WTC11 (cell line): Measurements from ENCODE around the gene STXBP5. TPM values are rescaled to one million over a fixed set of nuclear protein-coding genes. Genes with fewer than 3 reads are reported as not detected.

Experiments
- ATAC-seq: fragments of 200-7000 bp; cut with Tn5 transposase; 2 replicates; pipeline ENCODE4 v1.10.0; 2021; ENCODE audit warnings: mild to moderate bottlenecking, moderate library complexity
- CTCF ChIA-PET: fragments of 300-600 bp; sonication (Branson Sonifier 250); formaldehyde crosslinking; loops from one replicate; lab custom pipeline; 2021; ENCODE audit warnings: antibody characterized with exemption; lab: Charles Lee
- POLR2A ChIA-PET: fragments of 350-600 bp; sonication (Branson Sonifier 250); formaldehyde crosslinking; loops from one replicate; lab custom pipeline; 2021; ENCODE audit warnings: antibody characterized with exemption; lab: Charles Lee
- DNase-seq: peaks from one replicate; pipeline ENCODE4 v3.0.0; 2021; ENCODE audit warnings: low spot score
- H3K27ac Mint-ChIP-seq: 2 replicates; pipeline ENCODE4 v1.8.0; 2021; ENCODE audit warnings: mixed read lengths
- H3K27me3 Mint-ChIP-seq: 2 replicates; pipeline ENCODE4 v1.8.0; 2021; ENCODE audit warnings: low read depth, mild to moderate bottlenecking, moderate library complexity, mixed read lengths
- H3K36me3 Mint-ChIP-seq: 2 replicates; pipeline ENCODE4 v1.8.0; 2021; ENCODE audit warnings: mixed read lengths
- H3K4me1 Mint-ChIP-seq: 2 replicates; pipeline ENCODE4 v1.8.0; 2022; ENCODE audit warnings: mixed read lengths
- H3K4me3 Mint-ChIP-seq: 2 replicates; pipeline ENCODE4 v1.8.0; 2021; ENCODE audit warnings: mild to moderate bottlenecking, moderate library complexity, mixed read lengths
- H3K9me3 Mint-ChIP-seq: 2 replicates; pipeline ENCODE4 v1.8.0; 2021; ENCODE audit warnings: mixed read lengths
- CREM ChIP-seq: sonication (generic); formaldehyde crosslinking; IDR thresholded peaks from 2 replicates; pipeline ENCODE4 v1.8.1; 2022; ENCODE audit warnings: mild to moderate bottlenecking, missing genetic modification reagents, moderate library complexity
- CTCF ChIP-seq: fragments of 200-600 bp; IDR thresholded peaks from 2 replicates; pipeline ENCODE4 v1.8.0; 2022; ENCODE audit warnings: antibody characterized with exemption
- E2F4 ChIP-seq: sonication (generic); formaldehyde crosslinking; IDR thresholded peaks from 2 replicates; pipeline ENCODE4 v1.8.1; 2022; ENCODE audit warnings: low read depth, mild to moderate bottlenecking, moderate library complexity, missing genetic modification reagents, borderline replicate concordance
- ERG ChIP-seq: fragments of 250-450 bp; sonication (Bioruptor Pico); IDR thresholded peaks from 2 replicates; pipeline ENCODE4 v1.8.0; 2021; ENCODE audit warnings: mild to moderate bottlenecking
- FOXJ3 ChIP-seq: sonication (generic); formaldehyde crosslinking; IDR thresholded peaks from 2 replicates; pipeline ENCODE4 v1.9.0; 2021; ENCODE audit warnings: missing genetic modification reagents, mild to moderate bottlenecking, borderline replicate concordance
- FOXK1 ChIP-seq: sonication (generic); formaldehyde crosslinking; IDR thresholded peaks from 2 replicates; pipeline ENCODE4 v1.8.0; 2022; ENCODE audit warnings: mild to moderate bottlenecking, moderate library complexity, missing genetic modification reagents
- GRHL2 ChIP-seq: fragments of 250-450 bp; sonication (Bioruptor Pico); IDR thresholded peaks from 2 replicates; pipeline ENCODE4 v1.8.0; 2022; ENCODE audit warnings: mild to moderate bottlenecking, moderate library complexity; ENCODE audit not compliant: insufficient replicate concordance, severe bottlenecking
- GTF2I ChIP-seq: fragments of 250-450 bp; sonication (Bioruptor Pico); conservative IDR thresholded peaks from 2 replicates; pipeline ENCODE4 v1.4.0; 2021; ENCODE audit warnings: mild to moderate bottlenecking
- NR1H2 ChIP-seq: sonication (generic); formaldehyde crosslinking; IDR thresholded peaks from 2 replicates; pipeline ENCODE4 v1.9.0; 2021; ENCODE audit warnings: mild to moderate bottlenecking, moderate library complexity, missing genetic modification reagents
- NR2C2 ChIP-seq: sonication (generic); formaldehyde crosslinking; IDR thresholded peaks from 2 replicates; pipeline ENCODE4 v1.8.0; 2022; ENCODE audit warnings: mild to moderate bottlenecking, missing genetic modification reagents
- NR3C1 ChIP-seq: sonication (generic); formaldehyde crosslinking; conservative IDR thresholded peaks from 2 replicates; pipeline ENCODE4 v1.8.1; 2023; ENCODE audit warnings: low read depth, mild to moderate bottlenecking, missing genetic modification reagents
- RELA ChIP-seq: sonication (generic); formaldehyde crosslinking; IDR thresholded peaks from 2 replicates; pipeline ENCODE4 v1.8.1; 2022; ENCODE audit warnings: missing genetic modification reagents, mild to moderate bottlenecking, borderline replicate concordance
- RORB ChIP-seq: fragments of 250-450 bp; sonication (Bioruptor Pico); IDR thresholded peaks from 2 replicates; pipeline ENCODE4 v1.9.0; 2021; ENCODE audit warnings: mild to moderate bottlenecking
- SMAD3 ChIP-seq: sonication (generic); formaldehyde crosslinking; IDR thresholded peaks from 2 replicates; pipeline ENCODE4 v1.8.0; 2022; ENCODE audit warnings: missing genetic modification reagents, mild to moderate bottlenecking, borderline replicate concordance
- SP1 ChIP-seq: sonication (generic); formaldehyde crosslinking; conservative IDR thresholded peaks from 2 replicates; pipeline ENCODE4 v1.8.1; 2022; ENCODE audit warnings: missing genetic modification reagents
- TEAD1 ChIP-seq: sonication (generic); formaldehyde crosslinking; IDR thresholded peaks from 2 replicates; pipeline ENCODE4 v1.8.0; 2022; ENCODE audit warnings: mild to moderate bottlenecking, missing genetic modification reagents
- total RNA-seq: library from RNA; stranded (reverse); gene quantifications from 3 replicates; pipeline ENCODE4 v1.2.3, GENCODE V29; 2021
- TF ChIP-seq, protein P1 (sequence below): sonication (generic); formaldehyde crosslinking; IDR thresholded peaks from 2 replicates; pipeline ENCODE4 v1.8.0; 2022; ENCODE audit warnings: mild to moderate bottlenecking, missing genetic modification reagents

STXBP5 gene
- total RNA-seq, 1 experiment from 2014 or later = 13.2 TPM

GRCh38 chr6:147389463-147389862 is 185.2 kb downstream of the STXBP5 start:
- ATAC-seq (no peak), DNase-seq (no peak)
- no peaks in the 10 kb centered on the region for H3K9me3 Mint-ChIP-seq
- TF ChIP-seq ERG (CRISPR knock-in tag) = no peak
- TF ChIP-seq SMAD3 (CRISPR knock-in tag) = no peak
- no peak for TF ChIP-seq GRHL2
- no peak for TF ChIP-seq FOXJ3 (CRISPR knock-in tag)
- no peak for TF ChIP-seq RORB (CRISPR knock-in tag)
- no peak for TF ChIP-seq NR1H2 (CRISPR knock-in tag)
- TF ChIP-seq TEAD1 (CRISPR knock-in tag) = no peak
- no peak for TF ChIP-seq CREM
- TF ChIP-seq RELA = no peak
- no peak for TF ChIP-seq E2F4
- TF ChIP-seq SP1 (CRISPR knock-in tag) = no peak
- TF ChIP-seq, protein P1, sequence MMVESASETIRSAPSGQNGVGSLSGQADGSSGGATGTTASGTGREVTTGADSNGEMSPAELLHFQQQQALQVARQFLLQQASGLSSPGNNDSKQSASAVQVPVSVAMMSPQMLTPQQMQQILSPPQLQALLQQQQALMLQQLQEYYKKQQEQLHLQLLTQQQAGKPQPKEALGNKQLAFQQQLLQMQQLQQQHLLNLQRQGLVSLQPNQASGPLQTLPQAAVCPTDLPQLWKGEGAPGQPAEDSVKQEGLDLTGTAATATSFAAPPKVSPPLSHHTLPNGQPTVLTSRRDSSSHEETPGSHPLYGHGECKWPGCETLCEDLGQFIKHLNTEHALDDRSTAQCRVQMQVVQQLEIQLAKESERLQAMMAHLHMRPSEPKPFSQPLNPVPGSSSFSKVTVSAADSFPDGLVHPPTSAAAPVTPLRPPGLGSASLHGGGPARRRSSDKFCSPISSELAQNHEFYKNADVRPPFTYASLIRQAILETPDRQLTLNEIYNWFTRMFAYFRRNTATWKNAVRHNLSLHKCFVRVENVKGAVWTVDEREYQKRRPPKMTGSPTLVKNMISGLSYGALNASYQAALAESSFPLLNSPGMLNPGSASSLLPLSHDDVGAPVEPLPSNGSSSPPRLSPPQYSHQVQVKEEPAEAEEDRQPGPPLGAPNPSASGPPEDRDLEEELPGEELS (CRISPR knock-in tag) = no peak
- TF ChIP-seq NR3C1 (CRISPR knock-in tag) = no peak
- no peak for TF ChIP-seq GTF2I (CRISPR knock-in tag)
- TF ChIP-seq FOXK1 (CRISPR knock-in tag) = no peak
- TF ChIP-seq NR2C2 = no peak
- ChIA-PET CTCF (interaction anchor here (1.0 kb wide), 1 partner anchor 788 kb away, joined by 3 read pairs; no protein-coding TSS in a partner anchor), POLR2A (no interaction called here)
- no peak overlapping the region for H3K27ac Mint-ChIP-seq
- no peak overlapping the region for H3K4me3 Mint-ChIP-seq
- H3K36me3 Mint-ChIP-seq = no peaks in the 10 kb centered on the region
- H3K27me3 Mint-ChIP-seq = no peaks in the 10 kb centered on the region
- no peaks in the 10 kb centered on the region for H3K4me1 Mint-ChIP-seq

DNA sequence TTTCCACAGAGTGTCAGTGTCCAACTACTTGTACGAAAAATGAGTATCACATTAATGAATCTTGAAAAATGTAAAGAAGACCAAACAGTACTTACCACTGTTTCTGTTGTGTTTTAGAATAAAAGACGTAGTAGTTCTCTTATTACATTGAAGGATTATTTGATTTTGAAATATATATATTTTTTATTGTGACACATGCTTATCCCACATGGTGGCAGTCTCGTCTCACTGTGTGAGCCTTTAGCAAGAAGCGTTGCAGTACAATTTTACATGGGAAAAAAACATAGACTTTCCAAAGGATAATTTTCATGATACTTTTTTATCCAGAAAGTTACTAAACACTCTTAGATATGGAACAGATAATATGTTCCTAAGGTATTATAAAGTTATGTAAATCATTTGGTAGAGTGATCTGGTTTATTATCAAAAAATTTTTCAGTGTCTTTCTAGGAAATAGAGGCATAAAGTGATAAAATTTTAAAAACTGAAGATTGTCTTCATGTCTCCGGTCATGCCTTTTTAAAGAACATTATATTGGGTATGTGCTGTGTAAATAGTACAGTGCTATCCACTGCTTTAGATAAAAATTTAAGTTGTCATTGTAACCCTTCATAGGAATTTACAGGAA is 186.8 kb downstream of the STXBP5 start:
- Mint-ChIP-seq H3K4me3 (no peak overlapping the region), H3K27me3 (no peaks in the 10 kb centered on the region), H3K4me1 (no peaks in the 10 kb centered on the region), H3K27ac (no peak overlapping the region), H3K9me3 (no peaks in the 10 kb centered on the region), H3K36me3 (no peaks in the 10 kb centered on the region)
- DNase-seq (no peak), ATAC-seq (peak; percentile 34; the same call in 1 of the 2 replicates)
- CTCF ChIA-PET = no interaction called here
- TF ChIP-seq CTCF (0 out of 2 replicates have a peak, but pooled peaks have one; percentile 18), ERG (CRISPR knock-in tag) (no peak)
- POLR2A ChIA-PET = no interaction called here
